Measurements from ENCODE around the gene TMEM81. TPM values are rescaled to one million over a fixed set of nuclear protein-coding genes. Genes with fewer than 3 reads are reported as not detected.

The TMEM81 gene
- total and polyA plus RNA-seq, 2 of the 8 experiments (the other 6 are each of a cell fraction or from before 2014, with no cell fraction given): 2.1 to 5.9 TPM

DNA sequence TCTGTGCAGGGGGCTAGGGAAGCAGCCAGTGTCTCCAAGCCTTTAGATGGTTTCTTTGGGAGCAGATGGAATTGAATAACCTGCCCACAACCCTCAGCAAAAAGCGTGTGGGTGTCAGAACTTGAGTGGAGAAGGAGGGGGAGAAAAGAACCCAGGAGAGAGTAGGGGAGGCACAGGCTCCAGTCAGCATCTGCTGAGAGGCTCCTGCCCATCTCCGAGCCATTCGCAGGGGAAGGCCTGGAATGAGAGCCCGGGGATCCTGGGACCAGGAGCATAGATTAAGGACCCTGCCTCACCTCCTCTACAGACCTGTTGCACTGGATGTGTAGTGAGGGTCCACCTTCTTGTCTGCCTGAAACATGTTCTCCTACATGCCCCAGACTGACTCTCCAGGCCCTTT lies 16.3 kb downstream of the TMEM81 start:
- Histone ChIP-seq H3K4ac (replicated peaks; ENCODE audit: insufficient read length, low read depth, low read length) (no peak overlapping the region), H2BK20ac (ENCODE audit: low read length) (no peak overlapping the region), H2BK12ac (ENCODE audit: low read depth, low read length) (no peak overlapping the region), H3K79me2 (ENCODE audit: control insufficient read depth in 1 of 2, insufficient read depth in 2 of 2, low read length in 2 of 2) (no peaks in the 10 kb centered on the region), H4K91ac (replicated peaks; ENCODE audit: insufficient read length, low read length) (no peak overlapping the region), H2BK15ac (ENCODE audit: low read length) (no peak overlapping the region), H2AK5ac (ENCODE audit: low read depth, low read length) (no peak overlapping the region), H2BK5ac (ENCODE audit: low read depth, low read length) (no peak overlapping the region), H2AFZ (ENCODE audit: low read length) (no peak overlapping the region), H4K20me1 (replicated peaks in 1 of 2; ENCODE audit: control insufficient read depth in 1 of 2, insufficient read depth in 2 of 2, low read length in 2 of 2) (peaks cover 0 to 1% of the 10 kb centered on the region in 2 experiments), H3K9ac (replicated peaks in 1 of 4; ENCODE audit: extremely low read depth in 1 of 4, low read depth in 3 of 4, low read length in 3 of 4) (no peak overlapping the region), H3K27ac (ENCODE audit: low read depth, low read length) (no peak overlapping the region), H3K23me2 (ENCODE audit: low read depth, low read length) (no peaks in the 10 kb centered on the region), H3K23ac (ENCODE audit: insufficient read length) (no peak overlapping the region), H3K4me1 (replicated peaks in 1 of 4; ENCODE audit: control insufficient read depth in 3 of 4, insufficient read depth in 4 of 4, low read length in 3 of 4) (no peaks in the 10 kb centered on the region), H3K14ac (ENCODE audit: insufficient read length) (no peak overlapping the region), H4K8ac (ENCODE audit: extremely low read depth, insufficient read depth, low read length) (no peak overlapping the region), H3K4me3 (ENCODE audit: extremely low read depth in 1 of 4, insufficient read depth in 2 of 4, low read depth in 3 of 4, low read length in 4 of 4) (no peak overlapping the region), H3K27me3 (replicated peaks in 1 of 4; ENCODE audit: control insufficient read depth in 3 of 4, extremely low read depth in 1 of 4, insufficient read depth in 3 of 4, low read length in 3 of 4) (no peaks in the 10 kb centered on the region), H3K18ac (ENCODE audit: extremely low read depth, low read length) (no peak overlapping the region), H2BK120ac (replicated peaks; ENCODE audit: low read depth, low read length) (no peak overlapping the region), H3K9me3 (ENCODE audit: insufficient read depth in 2 of 2, low read depth in 1 of 2, low read length in 1 of 2) (no peaks in the 10 kb centered on the region), H3K56ac (replicated peaks; ENCODE audit: insufficient read length, low read depth, low read length) (no peak overlapping the region), H4K5ac (ENCODE audit: insufficient read length, low read depth, low read length) (no peak overlapping the region), H3K79me1 (ENCODE audit: low read depth, low read length) (no peaks in the 10 kb centered on the region), H3K36me3 (ENCODE audit: control insufficient read depth in 2 of 4, insufficient read depth in 4 of 4, low read length in 3 of 4) (no peaks in the 10 kb centered on the region), H3K4me2 (ENCODE audit: insufficient read depth in 1 of 2, low read depth in 2 of 2, low read length in 2 of 2) (no peak overlapping the region)
- TF ChIP-seq BCL11A (IDR thresholded peaks at IDR 0.05; ENCODE audit: low read depth in 2 of 2, low read length in 2 of 2) (no peak), JUND (IDR thresholded peaks at IDR 0.05; ENCODE audit: low read length) (no peak)
- 95% methylated on average over 4 of the region's 4 CpGs; no CpG with 5 or more reads in 1 of the 2 experiments for WGBS, 2 experiments (ENCODE audit: extremely low coverage in 1 of 2, insufficient coverage in 1 of 2, insufficient read length in 1 of 2, insufficient replicate concordance in 2 of 2, low coverage in 1 of 2, low lambda C conversion rate in 2 of 2, missing lambda C conversion rate in 1 of 2)
- DNase-seq (ENCODE audit: low read depth in 1 of 2, low spot score in 2 of 2) (no peak), FAIRE-seq (no peak)
- ChIA-PET POLR2A (ENCODE audit: partially characterized antibody) (interaction anchor here (0.6 kb wide), 1 partner anchor 83 kb away, joined by 3 read pairs; no protein-coding TSS in a partner anchor), CTCF (ENCODE audit: partially characterized antibody) (interaction anchor here (1.3 to 38.9 kb wide), 7 partner anchors 9 to 189 kb away, joined by 3 to 1336 read pairs (median 4); no protein-coding TSS in a partner anchor)
